ENCODE measurements around the gene GH1.

GH1 gene

GRCh38 chr17:63944736-63945499 lies 26.3 kb upstream of the GH1 start:
- DNase-seq: no peak

GRCh38 chr17:63943745-63944144 lies 25.1 kb upstream of the GH1 start:
- no peak for DNase-seq

GRCh38 chr17:63942309-63942985 lies 23.8 kb upstream of the GH1 start:
- no peak for DNase-seq

- DNase-seq: no peak
Measured at GRCh38 chr17:63941751-63942150, 23.1 kb upstream of the GH1 start.

- DNase-seq: no peak
Measured at GRCh38 chr17:63941162-63941561, 22.5 kb upstream of the GH1 start.

- no peak for DNase-seq
Measured at GRCh38 chr17:63940584-63940983, 21.9 kb upstream of the GH1 start.

- DNase-seq: no peak
Measured at GRCh38 chr17:63939884-63940283, 21.2 kb upstream of the GH1 start.

GRCh38 chr17:63939401-63939800 lies 20.8 kb upstream of the GH1 start:
- no peak for DNase-seq

GRCh38 chr17:63937920-63938319 lies 19.3 kb upstream of the GH1 start:
- DNase-seq: no peak

GRCh38 chr17:63937319-63937718 lies 18.7 kb upstream of the GH1 start:
- no peak for DNase-seq

- no peak for DNase-seq
Measured at GRCh38 chr17:63934183-63935112, 15.8 kb upstream of the GH1 start.

GRCh38 chr17:63933598-63933997 lies 15.0 kb upstream of the GH1 start:
- no peak for DNase-seq

- no peak for DNase-seq
Measured at GRCh38 chr17:63932721-63933120, 14.1 kb upstream of the GH1 start.

GRCh38 chr17:63931981-63932561 lies 13.4 kb upstream of the GH1 start, which contains the start of gene CD79B:
TSS of gene CD79B (minus strand) at chr17:63932331. CDS start at chr17:63932261, 70 bp downstream.
- peak; percentile 29 to 57 for DNase-seq

GRCh38 chr17:63930951-63931575 lies 12.4 kb upstream of the GH1 start:
- peak; percentile 68 to 74 for DNase-seq

GRCh38 chr17:63929860-63930766 lies 11.5 kb upstream of the GH1 start:
- no peak for DNase-seq

- no peak for DNase-seq
Measured at GRCh38 chr17:63928966-63929695, 10.5 kb upstream of the GH1 start.

- no peak for DNase-seq
Measured at GRCh38 chr17:63928172-63928666, 9.6 kb upstream of the GH1 start.

- no peak for DNase-seq
Measured at GRCh38 chr17:63927464-63928171, 9.0 kb upstream of the GH1 start.

- DNase-seq: no peak
Measured at GRCh38 chr17:63926164-63926563, 7.5 kb upstream of the GH1 start.
